ENCODE measurements around the gene SCN2A. TPM values are rescaled to one million over a fixed set of nuclear protein-coding genes. Genes with fewer than 3 reads are reported as not detected.

SCN2A gene
- total RNA-seq, 1 experiment from 2014 or later, result 0.24 TPM

- H3K14ac ChIP-seq (ENCODE audit: insufficient read depth, low read length), result no peak overlapping the region
- no peak for DNase-seq
- H3T11ph ChIP-seq (ENCODE audit: low read length), result no peak overlapping the region
- no peaks in the 10 kb centered on the region for H3K27me3 ChIP-seq (ENCODE audit: insufficient read depth, low read length)
- H3K36me3 Mint-ChIP-seq (ENCODE audit: insufficient read depth in 1 of 3, low read depth in 3 of 3), result no peaks in the 10 kb centered on the region
- no peak overlapping the region for H3K4me3 Mint-ChIP-seq
- H3K9ac ChIP-seq (ENCODE audit: extremely low read depth, insufficient read length, low read length), result no peak overlapping the region
- H4K91ac ChIP-seq (ENCODE audit: insufficient read length, low read depth, low read length), result no peak overlapping the region
- H2BK5ac ChIP-seq (ENCODE audit: insufficient read length, low read length), result no peak overlapping the region
- no peak overlapping the region for H3K27ac ChIP-seq (ENCODE audit: insufficient read length, low read depth, low read length)
- no peak overlapping the region for H2BK120ac ChIP-seq (ENCODE audit: low read depth, low read length, poor library complexity, severe bottlenecking)
- H3K9me3 ChIP-seq (ENCODE audit: control insufficient read depth, low read depth, low read length), result no peaks in the 10 kb centered on the region
- H3K27me3 Mint-ChIP-seq (ENCODE audit: low read depth), result no peaks in the 10 kb centered on the region
- TF ChIP-seq CTCF (conservative IDR thresholded peaks at IDR 0.05), result no peak
- H3K79me1 ChIP-seq (ENCODE audit: insufficient read depth, low read depth, low read length, poor library complexity, severe bottlenecking), result no peaks in the 10 kb centered on the region
- no peak overlapping the region for H3K4ac ChIP-seq (ENCODE audit: low read depth, low read length)
- H3K23ac ChIP-seq (ENCODE audit: insufficient read length, low read depth, low read length), result no peak overlapping the region
- H4K5ac ChIP-seq (ENCODE audit: insufficient read length, low read depth, low read length), result no peak overlapping the region
- no peaks in the 10 kb centered on the region for H3K23me2 ChIP-seq (ENCODE audit: insufficient read length, low read depth, low read length, poor library complexity, severe bottlenecking)
- no peak overlapping the region for H4K8ac ChIP-seq (replicated peaks; ENCODE audit: insufficient read length, low read depth, low read length)
- H3K4me1 ChIP-seq (ENCODE audit: insufficient read depth, low read length), result no peaks in the 10 kb centered on the region
- no peak overlapping the region for H2AK5ac ChIP-seq (ENCODE audit: insufficient read length, low read length)
- H3K9me3 Mint-ChIP-seq, result no peaks in the 10 kb centered on the region
- H2BK12ac ChIP-seq (ENCODE audit: insufficient read length, low read depth, low read length), result no peak overlapping the region
- no peak overlapping the region for H3K56ac ChIP-seq (ENCODE audit: insufficient read length, low read depth, low read length)
- H3K4me2 ChIP-seq (ENCODE audit: insufficient read depth, insufficient read length, low read length), result no peak overlapping the region
- no peak overlapping the region for H2BK20ac ChIP-seq (ENCODE audit: low read depth, low read length, poor library complexity, severe bottlenecking)
- no peaks in the 10 kb centered on the region for H4K20me1 ChIP-seq (ENCODE audit: control insufficient read depth, insufficient read depth, insufficient read length)
- WGBS (ENCODE audit: extremely low coverage, insufficient read length, low lambda C conversion rate), result no CpG with 5 or more reads among the region's 3 CpGs
- H2BK15ac ChIP-seq (ENCODE audit: low read depth, low read length), result no peak overlapping the region
- peak overlapping the region in 1 of 3 experiments; percentile 53; a peak in 1 of 7 replicates for H3K27ac Mint-ChIP-seq
- peaks cover 9 to 12% of the 10 kb centered on the region in 2 experiments for H3K4me1 Mint-ChIP-seq
- no peak overlapping the region for H2AFZ ChIP-seq (ENCODE audit: low read length)
- no peaks in the 10 kb centered on the region for H3K79me2 ChIP-seq (ENCODE audit: insufficient read depth, low read length)
- no peak overlapping the region for H3K18ac ChIP-seq (ENCODE audit: insufficient read length, low read depth, low read length)
Measured at GRCh38 chr2:165305391-165306096, 66.3 kb downstream of the SCN2A start.

All from H9 (cell line).